GM19452 (cell line): Measurements from ENCODE around the gene ARL11.
"Not testable (repeated sequence)": the region's sequence is repeated elsewhere in the genome, so short reads cannot be mapped to it uniquely, and the experiment has no call there.

ENCODE experiments used
- ATAC-seq: cut with Tn5 transposase; IDR thresholded peaks from one replicate; pipeline ENCODE4 v1.9.1; 2021; ENCODE audit not compliant: unreplicated experiment

Gene ARL11

DNA sequence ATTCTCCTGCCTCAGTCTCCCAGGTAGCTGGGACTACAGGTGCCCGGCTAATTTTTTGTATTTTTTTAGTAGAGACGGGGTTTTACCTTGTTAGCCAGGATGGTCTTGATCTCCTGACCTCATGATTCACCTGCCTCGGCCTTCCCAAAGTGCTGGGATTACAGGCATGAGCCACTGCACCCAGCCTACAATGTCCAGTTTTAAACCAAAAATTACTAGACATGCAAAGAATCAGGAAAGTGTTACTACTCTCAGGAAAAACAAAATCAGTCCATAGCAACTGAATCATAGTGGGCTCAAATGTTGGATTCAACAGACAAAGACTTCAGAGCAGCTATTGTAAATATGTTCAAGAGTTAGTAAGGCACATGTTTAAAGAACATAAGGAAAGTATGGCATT lies 16.3 kb upstream of the ARL11 start:
- ATAC-seq, result not testable (repeated sequence)

DNA sequence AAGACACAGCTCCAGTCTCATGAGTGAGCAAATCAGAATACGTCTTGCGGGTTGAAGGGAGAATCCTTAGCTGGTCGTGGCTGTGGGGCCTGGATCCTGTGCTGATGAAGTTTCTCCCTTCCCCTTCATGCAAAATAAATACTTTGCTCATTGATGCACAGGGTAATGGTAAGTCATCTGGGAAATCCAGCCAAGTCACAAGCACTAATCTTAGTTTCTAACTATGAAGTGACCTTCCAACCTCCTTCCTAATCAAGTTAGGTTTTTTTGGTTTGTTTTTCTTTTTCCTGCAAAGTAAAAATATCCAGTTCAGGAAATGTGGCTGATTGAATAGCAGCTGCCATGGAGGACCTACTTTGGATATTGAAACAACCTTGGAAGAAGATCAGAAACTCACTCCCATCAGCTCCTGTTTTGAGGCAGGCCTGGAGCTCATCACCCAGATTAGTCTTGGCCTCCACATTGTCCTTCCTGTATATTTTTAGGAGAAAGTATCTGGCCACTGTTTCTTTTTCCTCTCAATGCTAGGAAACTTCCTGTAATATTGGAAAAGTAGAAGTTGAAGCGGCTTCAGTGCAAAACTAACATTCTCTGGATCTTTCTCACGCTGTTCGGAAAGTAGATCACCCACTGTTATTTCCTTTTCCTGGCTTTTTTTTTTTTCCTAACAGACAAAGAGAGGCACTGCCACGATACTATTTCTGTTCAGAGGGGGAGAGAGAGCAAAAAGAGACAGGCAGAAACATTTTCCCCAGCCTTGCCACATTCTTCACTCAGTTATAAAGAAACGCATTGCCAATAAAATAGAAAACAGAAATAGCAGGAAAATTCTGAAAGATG lies 12.3 kb upstream of the ARL11 start:
- no peak for ATAC-seq

DNA sequence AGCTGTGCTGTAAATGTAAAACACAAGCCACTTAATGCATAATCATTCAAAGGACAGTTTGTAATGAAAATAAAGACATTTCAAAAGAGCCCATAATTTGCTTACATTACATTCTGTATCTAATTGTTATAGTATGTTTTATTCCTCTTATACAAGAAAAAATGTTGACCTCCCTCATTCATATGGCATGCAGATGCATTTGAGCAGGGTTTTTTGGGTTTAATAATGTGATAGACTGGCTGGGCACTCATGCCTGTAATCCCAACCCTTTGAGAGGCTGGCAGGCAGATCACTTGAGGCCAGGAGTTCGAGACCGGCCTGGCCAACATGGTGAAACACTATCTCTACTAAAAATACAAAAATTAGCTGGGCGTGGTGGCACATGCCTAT lies 11.6 kb upstream of the ARL11 start:
- ATAC-seq, result no peak

DNA sequence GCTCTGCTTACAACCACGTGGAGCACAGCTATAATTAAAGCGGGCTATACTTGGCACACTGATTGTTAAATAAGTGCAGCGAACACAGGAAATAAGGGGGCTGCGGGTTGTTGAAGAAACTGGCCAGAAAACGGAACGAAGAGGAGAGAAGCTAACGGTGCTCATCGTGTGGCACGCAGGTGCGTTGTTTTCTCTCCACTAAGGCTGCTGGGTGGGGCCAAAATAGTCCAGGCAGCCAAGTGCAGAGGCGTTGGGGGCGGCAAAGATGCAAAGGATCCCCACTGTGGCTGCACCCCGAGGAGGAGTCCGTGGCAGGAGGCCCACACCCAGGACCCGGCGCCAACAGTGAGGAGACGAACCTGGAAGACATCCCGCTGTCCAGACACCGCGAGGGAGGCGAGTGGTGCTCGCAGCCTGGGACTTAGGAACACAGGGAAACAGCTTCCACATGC lies 8.1 kb upstream of the ARL11 start:
- no peak for ATAC-seq

DNA sequence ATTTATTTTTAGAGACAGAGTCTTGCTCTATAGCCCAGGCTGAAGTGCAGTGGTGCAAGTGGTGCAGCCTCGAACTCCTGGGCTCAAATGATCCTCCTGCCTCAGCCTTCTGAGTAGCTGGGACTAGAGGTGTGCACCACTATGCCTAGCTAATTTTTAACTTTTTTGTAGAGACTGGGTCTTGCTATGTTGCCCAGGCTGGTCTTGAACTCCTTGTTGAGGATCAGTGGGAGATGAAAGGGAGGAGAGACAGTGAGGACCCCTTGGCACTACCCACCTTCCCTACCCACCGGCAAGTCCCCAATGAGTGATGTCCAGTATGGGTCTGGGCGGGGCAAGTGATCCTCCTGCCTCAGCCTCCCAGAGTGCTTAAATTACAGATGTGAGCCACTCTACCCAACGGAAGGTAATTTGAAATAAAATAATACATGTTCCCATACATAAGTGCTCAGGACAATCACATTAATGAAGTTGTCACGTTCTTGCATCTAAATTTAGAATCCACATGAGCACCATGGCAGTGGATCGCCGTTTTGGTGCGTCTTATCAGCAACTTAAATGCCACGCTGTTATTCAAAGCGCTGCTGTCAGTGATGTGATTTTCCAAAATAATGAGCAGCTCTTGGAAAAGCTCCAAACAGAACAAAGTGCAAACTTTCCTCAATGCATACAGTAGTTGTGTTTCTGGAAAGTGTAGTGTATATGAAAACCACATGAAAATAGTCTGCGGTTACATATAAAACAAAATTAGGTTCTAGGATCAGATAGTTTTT lies 5.9 kb upstream of the ARL11 start:
- ATAC-seq, result no peak

DNA sequence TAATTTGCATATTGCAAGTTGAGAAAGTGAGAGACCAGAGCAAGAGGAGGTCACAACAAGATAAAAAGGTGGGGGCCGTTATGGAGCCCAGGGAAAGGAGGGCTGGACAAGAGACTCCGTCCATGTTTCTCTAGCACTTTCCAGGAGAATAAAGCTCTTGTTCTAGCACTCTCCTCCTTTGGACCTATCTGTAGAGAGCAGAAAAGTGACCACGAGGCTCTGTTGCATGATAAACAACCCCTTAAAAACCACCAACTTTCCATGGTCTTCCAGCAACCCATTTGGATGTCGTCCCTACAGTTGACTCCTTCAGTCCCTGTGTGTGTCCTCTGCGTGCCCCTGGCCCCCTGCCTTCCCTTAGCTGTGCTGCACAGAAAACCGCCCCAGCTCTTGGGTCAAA lies 4.1 kb upstream of the ARL11 start:
- no peak for ATAC-seq

DNA sequence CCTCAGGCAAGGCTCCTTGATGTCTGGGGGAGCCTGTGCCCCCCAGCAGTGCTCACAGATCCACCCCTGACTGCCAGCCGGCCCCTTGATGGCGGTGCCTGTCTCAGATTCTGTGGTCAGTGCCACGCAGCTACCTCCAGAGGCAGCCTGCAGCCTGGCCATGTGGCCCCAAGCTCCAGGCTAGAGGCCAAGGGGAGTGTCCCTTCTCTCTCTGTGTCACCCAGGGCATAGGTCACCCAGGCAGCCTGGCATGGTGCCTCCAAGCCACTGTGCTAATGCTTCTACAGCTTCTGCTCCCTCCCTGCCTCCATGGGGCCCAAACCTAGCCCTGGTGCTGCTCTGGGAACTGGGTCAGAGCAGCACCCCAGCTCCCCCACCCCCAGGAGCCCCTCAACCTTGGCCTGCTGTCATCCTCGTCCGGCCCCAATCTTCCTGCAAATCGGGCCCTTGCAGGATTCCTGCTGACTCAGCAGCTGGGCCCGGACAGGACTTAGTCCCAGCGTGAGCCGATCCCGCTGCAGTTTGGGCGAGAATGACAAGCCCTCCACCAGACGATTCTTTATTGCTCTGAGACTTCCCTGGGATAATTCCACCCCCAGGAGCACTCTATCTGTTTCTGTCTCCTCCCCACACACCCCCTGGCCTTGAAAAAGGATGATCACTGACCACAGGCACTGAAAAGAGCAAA lies 2.8 kb upstream of the ARL11 start:
- ATAC-seq, result no peak

DNA sequence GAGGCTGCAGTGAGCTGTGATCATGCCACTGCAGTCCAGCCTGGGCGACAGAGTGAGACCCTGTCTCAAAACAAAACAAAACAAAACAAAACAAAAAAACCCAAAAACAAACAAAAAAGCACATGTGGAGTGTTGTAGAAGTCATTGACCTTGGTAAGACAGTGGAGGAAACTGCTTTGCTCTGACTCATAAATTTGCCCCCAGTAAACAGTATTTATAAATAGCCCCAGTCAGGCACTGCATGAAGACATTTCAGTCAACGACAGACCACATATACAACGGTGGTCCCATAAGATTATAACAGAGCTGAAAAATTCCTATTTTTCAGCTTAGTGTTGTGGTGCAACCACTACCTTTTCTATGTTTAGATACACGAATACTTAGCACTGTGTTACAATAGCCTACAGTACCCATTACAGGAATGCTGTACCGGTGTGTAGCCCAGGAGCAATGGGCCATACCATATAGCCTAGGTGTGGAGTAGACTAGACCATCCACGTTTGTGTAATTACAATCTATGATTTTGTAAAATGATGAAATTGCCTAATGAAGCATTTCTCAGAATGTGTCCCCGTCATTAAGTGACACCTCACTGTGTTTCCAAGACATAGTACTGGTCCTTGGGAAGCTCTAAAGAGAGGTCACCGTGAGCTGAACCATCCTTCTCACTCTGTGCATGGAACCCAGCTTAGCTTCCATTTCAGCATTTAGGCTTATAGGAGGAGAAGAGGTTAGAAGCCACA lies 1.1 kb downstream of the ARL11 start:
- ATAC-seq, result no peak

DNA sequence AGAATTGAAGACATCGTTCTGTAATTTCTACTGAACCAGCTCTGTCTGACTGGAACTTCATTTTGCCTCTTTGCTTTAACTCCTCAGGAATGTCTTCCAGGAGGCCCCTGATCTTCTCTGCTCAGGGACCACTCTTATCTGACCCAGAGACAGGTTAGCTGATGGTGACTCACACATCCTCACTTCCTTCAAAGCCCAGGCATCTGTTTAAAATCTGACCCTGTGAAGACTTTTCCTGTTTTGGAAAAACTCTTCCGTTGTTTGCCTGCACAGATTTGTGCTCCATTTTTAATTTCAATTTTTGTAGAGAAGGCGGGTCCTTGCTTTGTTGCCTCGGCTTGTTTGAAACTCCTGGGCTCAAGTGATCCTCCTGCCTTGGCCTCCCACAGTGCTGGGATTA lies 1.6 kb downstream of the ARL11 start:
- no peak for ATAC-seq

DNA sequence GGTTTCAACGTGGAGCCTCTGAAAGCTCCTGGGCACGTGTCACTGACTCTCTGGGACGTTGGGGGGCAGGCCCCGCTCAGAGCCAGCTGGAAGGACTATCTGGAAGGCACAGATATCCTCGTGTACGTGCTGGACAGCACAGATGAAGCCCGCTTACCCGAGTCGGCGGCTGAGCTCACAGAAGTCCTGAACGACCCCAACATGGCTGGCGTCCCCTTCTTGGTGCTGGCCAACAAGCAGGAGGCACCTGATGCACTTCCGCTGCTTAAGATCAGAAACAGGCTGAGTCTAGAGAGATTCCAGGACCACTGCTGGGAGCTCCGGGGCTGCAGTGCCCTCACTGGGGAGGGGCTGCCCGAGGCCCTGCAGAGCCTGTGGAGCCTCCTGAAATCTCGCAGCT lies 2.3 kb downstream of the ARL11 start:
- no peak for ATAC-seq

DNA sequence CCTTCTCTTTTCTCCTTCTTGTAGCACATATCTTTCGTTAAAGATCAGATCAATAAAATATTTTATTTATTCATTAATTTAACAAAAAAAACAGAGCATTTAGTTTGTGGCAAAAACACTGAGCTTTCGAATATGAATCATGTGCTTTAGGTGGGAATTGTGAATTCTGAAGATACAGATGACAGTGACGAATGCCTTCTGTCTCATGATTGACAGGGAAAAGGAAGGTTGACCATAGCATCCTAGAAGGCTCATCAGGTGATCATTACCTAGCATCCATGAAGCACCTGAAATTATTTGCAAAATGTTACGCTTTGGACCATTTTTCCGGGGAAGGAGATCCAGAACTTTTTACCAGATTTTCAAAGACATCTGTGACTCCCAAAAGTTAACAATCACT lies 3.8 kb downstream of the ARL11 start:
- ATAC-seq, result no peak

DNA sequence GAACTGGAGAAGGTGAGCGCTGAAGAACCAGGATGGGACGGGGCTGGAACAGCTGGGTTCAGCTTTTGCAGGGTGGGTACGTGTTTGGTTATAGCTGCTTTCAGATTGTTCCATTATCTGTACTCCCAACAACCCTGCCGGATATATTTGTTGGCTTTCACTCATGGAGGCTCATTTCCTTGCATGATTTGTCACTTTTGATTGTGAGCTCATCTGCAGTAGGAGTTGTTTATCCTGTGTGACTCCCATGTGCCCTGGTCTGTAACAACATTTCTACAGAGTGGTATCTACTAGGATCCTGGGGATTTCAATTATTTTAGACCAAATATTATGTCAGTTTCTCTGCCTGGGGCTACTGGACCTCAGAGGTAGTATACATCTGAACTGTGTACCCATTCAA lies 5.4 kb downstream of the ARL11 start:
- no peak for ATAC-seq

DNA sequence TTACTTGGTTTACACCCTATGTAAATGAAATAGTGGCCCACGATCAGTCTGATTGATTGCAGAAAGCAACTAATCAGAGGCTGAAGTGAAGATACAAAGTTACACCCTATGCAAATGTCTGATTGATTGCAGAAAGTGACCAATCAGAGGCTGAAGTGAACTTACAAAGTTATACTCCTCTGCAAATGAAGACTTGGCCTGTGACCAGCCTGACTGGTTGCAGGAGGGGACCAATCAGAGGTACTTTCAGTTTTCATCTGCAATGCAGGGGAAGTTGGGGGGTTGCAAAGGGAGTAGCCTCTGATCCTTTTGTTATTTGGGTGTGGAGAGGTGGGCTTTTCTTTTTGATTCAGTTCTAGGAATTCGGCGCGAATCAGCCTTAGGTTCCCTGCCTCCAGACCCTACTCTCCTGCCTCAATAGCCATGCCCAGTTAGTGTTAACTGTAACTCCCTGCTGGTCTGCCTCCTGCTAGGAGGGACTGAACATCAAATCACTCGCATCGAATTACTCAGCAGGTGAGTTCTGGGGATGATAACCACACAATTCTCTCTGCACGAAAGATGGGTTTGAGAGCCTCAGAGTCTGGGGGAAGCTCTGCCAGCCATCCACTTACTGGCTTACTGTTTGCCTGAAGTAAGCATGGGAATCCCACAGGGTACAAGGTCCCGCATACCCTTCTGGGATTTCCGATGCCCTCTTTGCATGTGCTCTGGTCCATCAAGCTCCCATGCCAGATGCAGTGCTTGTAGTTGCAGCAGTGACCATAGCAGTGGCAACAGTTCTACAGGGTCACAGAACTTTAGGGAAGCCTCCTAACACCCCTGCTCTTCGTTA lies 7.5 kb downstream of the ARL11 start:
- peak; percentile 75 for ATAC-seq

DNA sequence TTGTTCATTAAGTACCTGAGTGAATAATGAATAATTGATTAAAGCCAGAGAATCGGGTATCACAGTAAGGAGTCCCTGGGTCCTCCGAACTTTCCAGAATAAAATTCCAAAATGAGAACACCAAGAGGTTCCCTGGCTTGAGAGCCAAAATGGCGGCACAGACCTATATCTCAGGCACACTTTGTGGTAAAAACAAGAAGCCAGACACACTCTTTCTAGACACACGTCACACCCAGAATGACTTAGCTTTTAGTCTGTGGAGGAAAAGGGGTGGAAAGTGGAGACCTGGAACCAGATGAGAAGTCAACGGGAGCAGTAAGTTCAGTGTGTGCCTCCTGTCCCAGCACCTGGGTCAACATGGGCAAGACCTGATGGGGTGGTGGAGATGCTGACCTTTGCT lies 8.4 kb downstream of the ARL11 start:
- no peak for ATAC-seq

DNA sequence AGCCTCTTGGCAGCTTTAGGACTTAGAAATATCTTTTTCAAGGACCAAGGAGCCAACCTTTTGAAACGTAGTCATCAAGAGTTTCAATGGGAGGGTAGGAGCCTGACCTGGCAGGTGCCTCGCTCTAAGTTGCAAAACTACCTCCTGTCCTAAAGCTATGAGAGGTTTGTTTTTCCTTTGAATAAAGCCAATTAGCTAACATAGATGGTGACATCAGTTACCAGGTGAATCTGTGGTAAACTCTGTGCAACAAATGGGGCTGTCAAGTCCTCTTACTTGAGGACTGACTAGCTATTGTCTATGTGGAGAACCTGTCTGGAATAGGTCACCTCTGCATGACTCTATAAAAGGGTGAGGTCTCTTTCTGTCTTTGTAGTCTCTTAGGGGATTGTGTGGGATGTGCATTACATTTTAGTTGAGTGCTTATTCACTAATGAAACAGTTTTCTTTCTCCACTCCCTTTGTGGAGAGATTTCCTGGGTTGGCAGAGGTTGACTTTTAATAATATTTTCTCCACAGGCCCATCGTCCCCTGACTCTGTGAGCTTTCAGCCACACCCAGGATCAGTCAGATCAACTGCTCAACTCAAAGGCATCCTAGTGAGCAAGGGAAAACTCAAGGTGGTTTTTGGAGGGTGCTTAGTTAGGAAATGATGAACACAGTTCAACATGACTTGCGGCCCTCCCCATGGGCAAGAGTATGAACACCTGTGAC lies 9.9 kb downstream of the ARL11 start:
- ATAC-seq, result no peak

DNA sequence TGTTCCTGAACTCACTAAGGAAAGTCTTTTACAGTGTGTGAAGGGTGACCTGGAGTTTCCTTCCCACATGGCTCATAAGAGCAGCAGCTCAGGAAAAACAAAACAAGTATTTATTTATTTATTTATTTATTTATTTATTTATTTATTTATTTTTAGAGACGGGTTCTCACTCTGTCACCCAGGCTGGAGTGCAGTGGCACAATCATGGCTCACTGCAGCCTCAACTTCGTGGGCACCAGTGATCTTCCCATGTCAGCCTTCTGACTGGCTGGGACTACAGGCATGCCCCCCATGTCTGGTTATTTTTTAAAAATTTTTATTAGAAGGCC lies 10.4 kb downstream of the ARL11 start:
- ATAC-seq, result no peak

DNA sequence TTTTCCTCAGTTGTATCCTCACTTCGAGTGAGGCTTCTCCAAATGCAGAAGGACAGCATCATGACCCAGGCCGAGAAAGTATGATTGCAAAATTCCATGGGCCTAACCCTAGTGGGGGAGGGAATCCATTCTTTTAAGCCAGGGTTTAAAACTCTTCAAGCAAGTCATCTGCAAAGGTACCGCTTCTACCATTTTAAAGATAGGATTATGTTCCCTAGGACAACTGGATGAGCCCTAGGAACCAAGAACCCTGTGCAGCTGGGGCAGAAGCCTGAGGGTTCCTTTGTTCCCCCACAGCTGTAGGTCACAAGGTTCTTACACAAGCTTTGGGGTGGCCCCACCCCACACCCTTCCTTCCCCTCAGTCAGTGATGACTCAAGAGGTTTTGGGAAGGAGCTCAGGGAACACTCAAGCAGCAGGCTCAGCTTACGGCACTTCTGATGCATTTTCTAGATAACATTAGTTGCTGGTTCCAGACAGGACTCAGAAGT lies 13.5 kb downstream of the ARL11 start:
- no peak for ATAC-seq

DNA sequence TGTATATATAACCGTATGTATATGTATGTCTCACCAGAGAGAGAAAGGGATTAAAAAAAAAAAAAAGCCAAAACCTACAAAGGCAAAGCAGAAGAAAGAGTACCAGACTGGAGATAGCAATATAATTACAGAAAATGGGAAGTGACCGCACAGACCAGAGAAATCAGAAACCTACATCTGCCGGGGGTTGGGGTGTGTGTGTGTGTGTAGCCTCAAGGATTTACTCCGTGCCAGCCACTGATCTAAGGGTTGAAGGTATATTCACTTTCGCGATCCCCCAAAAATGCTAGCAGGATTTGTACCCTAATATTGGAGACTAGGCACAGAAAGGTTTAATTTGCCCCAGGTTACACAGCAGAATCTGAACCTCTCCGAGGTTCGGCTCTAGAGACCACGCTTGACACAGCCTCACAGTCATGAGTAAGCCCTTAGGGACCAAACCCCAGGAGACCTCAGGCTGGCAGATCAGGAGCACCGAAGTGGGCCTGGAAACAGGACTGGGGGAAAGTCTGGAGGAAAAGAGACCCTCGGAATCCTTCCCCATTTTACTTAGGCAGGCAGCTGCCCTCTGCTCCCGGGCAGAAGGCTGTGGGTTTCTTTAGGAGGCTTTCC lies 14.8 kb downstream of the ARL11 start:
- ATAC-seq, result peak; percentile 56

DNA sequence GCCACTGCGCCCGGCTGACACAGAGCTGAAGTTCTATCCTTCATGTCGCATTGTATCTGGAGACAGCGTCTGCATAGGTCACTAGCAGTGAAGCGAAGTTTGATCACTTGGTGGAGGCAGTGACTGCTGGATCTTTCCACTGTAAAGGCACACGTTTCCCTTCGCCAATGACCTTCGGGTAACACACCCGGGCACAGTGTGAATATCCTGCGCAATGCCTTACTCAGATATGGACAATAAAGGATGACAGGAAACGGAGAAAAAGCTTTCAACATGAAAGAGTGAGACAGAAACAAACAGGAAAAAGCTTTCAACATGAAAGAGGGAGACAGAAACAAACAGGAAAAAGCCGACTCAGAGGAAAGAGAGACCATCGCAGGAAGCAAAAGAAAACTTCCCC lies 17.1 kb downstream of the ARL11 start:
- ATAC-seq, result no peak
